Neutrophil (primary cell): ENCODE results near the gene LGALS3BP.

Experiments used
- H3K27ac ChIP-seq: fragments of 200-600 bp; sonication (generic); 2 replicates; pipeline ENCODE4 v1.5.1; 2016; ENCODE audit warnings: mild to moderate bottlenecking, moderate library complexity
- H3K27me3 ChIP-seq: fragments of 200-600 bp; sonication (generic); 2 replicates; pipeline ENCODE4 v1.6.0; 2016; ENCODE audit warnings: mild to moderate bottlenecking
- H3K36me3 ChIP-seq: fragments of 200-600 bp; sonication (generic); 2 replicates; pipeline ENCODE4 v1.5.1; 2017
- H3K4me1 ChIP-seq, 2 experiments: fragments of 200-600 bp in 1 of 2; sonication (generic) in 1 of 2; 1 replicate in 1 of 2; 2 replicates in 1 of 2; pipeline versions ENCODE4 v1.5.1 to v1.6.1; 2013 to 2016; ENCODE audit warnings: low read depth in 1 of 2, low read length in 1 of 2, mild to moderate bottlenecking in 1 of 2, moderate library complexity in 1 of 2; ENCODE audit not compliant: control insufficient read depth in 1 of 2, insufficient read depth in 1 of 2
- H3K4me3 ChIP-seq, 2 experiments: fragments of 200-600 bp in 1 of 2; sonication (generic) in 1 of 2; 1 replicate in 1 of 2; 2 replicates in 1 of 2; pipeline ENCODE4 v1.5.1; 2013 to 2016; ENCODE audit warnings: low read depth in 1 of 2, low read length in 1 of 2, mild to moderate bottlenecking in 1 of 2, moderate library complexity in 1 of 2
- H3K9me3 ChIP-seq: fragments of 200-600 bp; sonication (generic); 2 replicates; pipeline ENCODE4 v1.5.1; 2016
- CTCF ChIP-seq: fragments of 200-600 bp; sonication (generic); IDR thresholded peaks from 2 replicates; pipeline ENCODE4 v1.5.1; 2016; ENCODE audit warnings: antibody characterized with exemption

Gene LGALS3BP

GRCh38 chr17:78990349-78991016 is 10.8 kb upstream of the LGALS3BP start:
- H3K27ac ChIP-seq = no peak overlapping the region
- no peaks in the 10 kb centered on the region for H3K9me3 ChIP-seq
- no peaks in the 10 kb centered on the region for H3K27me3 ChIP-seq
- peaks cover 28 to 29% of the 10 kb centered on the region in 2 experiments for H3K4me1 ChIP-seq
- H3K36me3 ChIP-seq = peaks cover 64% of the 10 kb centered on the region
- no peak overlapping the region for H3K4me3 ChIP-seq
- TF ChIP-seq CTCF = no peak

DNA sequence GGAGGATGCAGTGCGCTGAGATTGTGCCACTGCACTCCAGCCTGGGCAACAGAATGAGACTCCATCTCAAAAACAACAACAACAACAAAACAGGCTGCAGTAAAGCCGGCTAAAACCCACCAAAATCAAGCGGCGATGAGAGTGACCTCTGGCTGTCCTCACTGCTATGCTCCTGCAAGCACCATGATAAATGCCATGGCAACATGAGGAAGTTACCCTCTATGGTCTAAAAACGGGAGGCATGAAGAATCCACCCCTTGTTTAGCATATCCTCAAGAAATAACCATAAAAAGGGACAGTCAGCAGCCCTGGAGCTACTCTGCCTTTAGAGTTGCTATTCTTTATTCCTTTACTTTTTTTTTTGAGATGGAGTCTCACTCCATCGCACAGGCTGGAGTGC is 8.4 kb upstream of the LGALS3BP start:
- H3K4me1 ChIP-seq = peaks cover 28 to 30% of the 10 kb centered on the region in 2 experiments
- peak overlapping the region; percentile 71 for H3K27ac ChIP-seq
- H3K36me3 ChIP-seq = peaks cover 41% of the 10 kb centered on the region
- no peak overlapping the region for H3K4me3 ChIP-seq
- H3K9me3 ChIP-seq = no peaks in the 10 kb centered on the region
- no peak for TF ChIP-seq CTCF
- H3K27me3 ChIP-seq = no peaks in the 10 kb centered on the region

GRCh38 chr17:78986649-78987328 is 7.1 kb upstream of the LGALS3BP start:
- no peaks in the 10 kb centered on the region for H3K27me3 ChIP-seq
- no peak for TF ChIP-seq CTCF
- H3K27ac ChIP-seq = peak overlapping the region; percentile 71
- peaks cover 28 to 30% of the 10 kb centered on the region in 2 experiments for H3K4me1 ChIP-seq
- H3K4me3 ChIP-seq = peak overlapping the region; percentile 24 to 46
- no peaks in the 10 kb centered on the region for H3K9me3 ChIP-seq
- peaks cover 27% of the 10 kb centered on the region for H3K36me3 ChIP-seq

GRCh38 chr17:78986048-78986648 is 6.4 kb upstream of the LGALS3BP start:
- H3K27ac ChIP-seq = peak overlapping the region; percentile 71
- H3K36me3 ChIP-seq = peaks cover 21% of the 10 kb centered on the region
- peaks cover 28 to 30% of the 10 kb centered on the region in 2 experiments for H3K4me1 ChIP-seq
- H3K4me3 ChIP-seq = peak overlapping the region; percentile 24 to 46
- TF ChIP-seq CTCF = no peak
- no peaks in the 10 kb centered on the region for H3K9me3 ChIP-seq
- no peaks in the 10 kb centered on the region for H3K27me3 ChIP-seq

DNA sequence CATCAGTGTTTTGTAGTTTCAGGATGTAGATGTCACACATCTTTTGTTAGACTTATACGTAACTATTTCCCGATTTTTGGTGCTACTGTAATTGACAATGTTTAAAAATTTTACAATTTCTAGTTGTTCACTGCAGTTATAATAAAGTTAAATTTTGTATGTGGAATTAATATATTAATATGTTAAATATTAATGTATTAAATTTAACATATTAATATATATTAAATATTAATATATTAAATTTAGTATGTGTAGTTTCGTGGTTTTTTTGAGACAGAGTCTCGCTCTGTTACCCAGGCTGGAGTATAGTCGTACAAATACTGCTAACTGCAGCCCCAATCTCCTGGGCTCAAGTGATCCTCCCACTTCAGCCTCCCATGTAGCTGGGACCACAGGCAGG is 5.7 kb upstream of the LGALS3BP start:
- Histone ChIP-seq H3K27me3 (no peaks in the 10 kb centered on the region), H3K27ac (peak overlapping the region; percentile 71), H3K9me3 (no peaks in the 10 kb centered on the region), H3K36me3 (peaks cover 13% of the 10 kb centered on the region), H3K4me3 (peak overlapping the region in 1 of 2 experiments; percentile 24), H3K4me1 (peaks cover 28 to 30% of the 10 kb centered on the region in 2 experiments)
- no peak for TF ChIP-seq CTCF
